ENCODE results near the gene NHEJ1.

The NHEJ1 gene

DNA sequence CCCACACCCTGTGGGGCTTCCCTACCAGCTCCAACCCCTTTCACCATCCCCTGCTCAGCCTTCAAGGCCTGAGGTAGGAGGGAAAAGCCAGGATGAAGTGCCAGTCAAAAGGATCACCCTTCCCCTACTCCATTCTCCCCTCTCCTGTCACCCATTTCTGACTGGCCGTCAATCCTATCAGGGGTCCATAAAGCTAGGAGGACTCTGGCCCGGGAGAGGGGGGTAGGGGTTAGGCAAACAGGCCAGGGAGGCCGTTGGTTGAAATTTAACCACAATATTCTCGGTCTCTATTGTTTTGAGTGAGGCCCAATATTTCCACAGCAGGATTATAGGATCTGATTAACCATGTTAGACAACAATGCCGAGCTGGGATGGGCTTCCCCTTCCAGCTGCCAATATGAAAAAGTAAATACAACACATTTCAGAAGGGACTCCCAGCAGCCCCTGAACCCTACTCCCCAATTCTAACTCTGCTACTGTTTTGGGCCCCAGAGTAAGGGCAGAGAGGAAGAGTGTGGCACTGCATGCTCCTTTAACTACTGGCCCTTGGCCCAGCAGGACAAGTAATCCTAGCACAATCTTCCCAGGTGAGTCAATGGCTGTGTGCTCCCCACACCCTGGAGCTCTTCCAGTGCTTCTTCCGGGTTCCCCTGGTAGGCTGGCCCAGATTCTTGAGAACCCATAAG is 89.3 kb downstream of the NHEJ1 start:
- H3K4me3 ChIP-seq (ENCODE audit: low read length): no peak overlapping the region
- no peak for TF ChIP-seq ZNF274 (IDR thresholded peaks at IDR 0.05; ENCODE audit: low read depth, low read length)

- TF ChIP-seq ZNF274 (IDR thresholded peaks at IDR 0.05; ENCODE audit: low read depth, low read length): no peak
- H3K4me3 ChIP-seq (ENCODE audit: low read length): no peak overlapping the region
Observed at GRCh38 chr2:219065484-219065883, 95.1 kb downstream of the NHEJ1 start.

- H3K4me3 ChIP-seq (ENCODE audit: low read length): no peak overlapping the region
- TF ChIP-seq ZNF274 (IDR thresholded peaks at IDR 0.05; ENCODE audit: low read depth, low read length): no peak
Observed at GRCh38 chr2:219062081-219062480, 98.5 kb downstream of the NHEJ1 start.

- TF ChIP-seq ZNF274 (IDR thresholded peaks at IDR 0.05; ENCODE audit: low read depth, low read length): no peak
- H3K4me3 ChIP-seq (ENCODE audit: low read length): no peak within 1 kb of the TSS
Observed at GRCh38 chr2:219060821-219061791, 99.5 kb downstream of the NHEJ1 start, which contains the start of gene IHH. IHH (minus strand) TSS chr2:219060921; CDS start chr2:219060467, 454 bp downstream.

DNA sequence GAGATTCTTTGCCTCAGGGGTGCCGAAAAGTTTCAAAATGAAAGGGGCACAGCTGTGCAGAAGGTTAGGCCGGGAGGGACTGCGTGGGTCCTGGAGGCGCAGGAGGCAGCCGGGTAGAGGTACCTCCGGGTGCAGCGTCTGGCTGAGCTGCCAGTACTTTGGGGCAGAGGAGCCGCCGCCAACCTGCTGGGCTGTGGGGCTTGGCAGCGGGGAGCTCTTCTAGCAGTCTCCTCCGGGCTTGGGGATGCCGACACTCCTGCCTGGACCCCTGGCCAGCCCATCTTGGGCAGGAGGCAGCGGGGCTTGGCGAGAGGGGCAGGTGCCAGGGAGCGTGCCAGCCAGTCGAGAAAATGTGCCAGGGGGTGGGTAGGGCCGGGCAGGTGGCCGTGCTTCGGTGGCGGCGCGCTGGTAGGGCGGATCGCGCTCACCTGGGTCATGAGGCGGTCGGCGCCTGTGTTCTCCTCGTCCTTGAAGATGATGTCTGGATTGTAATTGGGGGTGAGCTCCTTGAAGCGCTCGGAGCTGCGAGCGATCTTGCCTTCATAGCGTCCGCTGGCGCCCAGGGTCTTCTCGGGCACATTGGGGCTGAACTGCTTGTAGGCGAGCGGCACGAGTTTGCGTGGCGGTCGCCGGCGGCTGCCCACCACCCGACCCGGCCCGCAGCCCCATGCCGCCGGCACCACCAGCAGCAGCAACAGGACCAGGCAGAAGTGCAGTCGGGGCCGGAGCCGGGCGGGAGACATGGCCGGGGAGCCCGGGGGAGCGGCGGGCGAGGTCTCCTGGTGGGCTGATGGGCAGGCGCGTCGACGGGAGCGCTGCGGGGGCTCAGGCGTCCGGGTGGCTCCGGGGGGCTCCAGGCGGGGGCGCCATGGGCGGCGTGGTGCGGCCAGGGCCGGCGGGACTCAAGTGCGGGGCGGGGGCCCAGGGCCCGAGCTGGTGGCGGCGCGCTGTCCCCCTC is 100.6 kb downstream of the NHEJ1 start:
- TF ChIP-seq ZNF274 (IDR thresholded peaks at IDR 0.05; ENCODE audit: low read depth, low read length): no peak

GRCh38 chr2:219059375-219059724 is 101.3 kb downstream of the NHEJ1 start:
- TF ChIP-seq ZNF274 (IDR thresholded peaks at IDR 0.05; ENCODE audit: low read depth, low read length): no peak
- H3K4me3 ChIP-seq (ENCODE audit: low read length): no peak overlapping the region

More for the DNA sequence above, 100.6 kb downstream of the NHEJ1 start:
- no peak overlapping the region for H3K4me3 ChIP-seq (ENCODE audit: low read length)

- no peak overlapping the region for H3K4me3 ChIP-seq (ENCODE audit: low read length)
- no peak for TF ChIP-seq ZNF274 (IDR thresholded peaks at IDR 0.05; ENCODE audit: low read depth, low read length)
Observed at GRCh38 chr2:219058541-219059374, 101.9 kb downstream of the NHEJ1 start.

DNA sequence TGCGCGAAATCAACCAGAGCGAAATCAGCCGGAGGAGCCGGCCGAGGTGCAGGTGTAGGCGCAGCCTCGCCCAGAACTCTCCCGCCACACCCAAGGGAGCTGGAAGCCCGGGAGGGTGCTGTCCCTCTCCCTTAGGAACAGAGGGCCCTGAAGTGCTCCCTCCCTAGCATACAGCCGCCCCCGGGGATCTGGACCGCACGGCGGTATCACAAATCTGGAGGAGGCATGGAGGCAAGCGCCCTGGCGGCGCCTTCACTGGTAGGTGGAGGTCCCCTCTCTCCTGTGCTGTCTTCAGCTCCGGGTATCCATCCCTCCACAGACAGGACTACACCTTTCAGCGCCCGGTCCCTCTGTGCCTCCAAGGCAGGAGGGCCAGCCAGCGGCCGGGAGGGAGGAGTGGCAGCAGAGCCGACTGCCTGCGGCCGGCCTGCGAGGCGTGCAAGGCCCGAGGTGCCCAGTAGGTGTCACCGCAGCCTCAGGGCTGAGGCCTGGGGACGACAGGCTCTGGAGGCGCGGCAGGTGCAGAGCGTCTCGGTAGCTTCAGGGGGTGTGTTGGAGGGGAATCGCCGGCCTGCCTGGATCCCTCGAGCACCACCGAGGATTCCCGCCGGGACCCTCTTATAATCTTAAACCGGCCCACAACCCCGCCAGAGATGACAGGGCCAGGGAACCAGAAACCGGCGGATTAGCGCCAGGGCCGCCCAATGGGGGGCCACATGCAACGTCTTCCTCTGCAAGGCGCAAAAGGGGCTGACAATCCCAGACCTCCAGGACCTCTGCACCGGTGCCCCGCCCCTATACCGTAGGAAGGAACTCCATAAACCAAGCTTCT is 102.7 kb downstream of the NHEJ1 start:
- no peak for TF ChIP-seq ZNF274 (IDR thresholded peaks at IDR 0.05; ENCODE audit: low read depth, low read length)
- H3K4me3 ChIP-seq (ENCODE audit: low read length): no peak overlapping the region

DNA sequence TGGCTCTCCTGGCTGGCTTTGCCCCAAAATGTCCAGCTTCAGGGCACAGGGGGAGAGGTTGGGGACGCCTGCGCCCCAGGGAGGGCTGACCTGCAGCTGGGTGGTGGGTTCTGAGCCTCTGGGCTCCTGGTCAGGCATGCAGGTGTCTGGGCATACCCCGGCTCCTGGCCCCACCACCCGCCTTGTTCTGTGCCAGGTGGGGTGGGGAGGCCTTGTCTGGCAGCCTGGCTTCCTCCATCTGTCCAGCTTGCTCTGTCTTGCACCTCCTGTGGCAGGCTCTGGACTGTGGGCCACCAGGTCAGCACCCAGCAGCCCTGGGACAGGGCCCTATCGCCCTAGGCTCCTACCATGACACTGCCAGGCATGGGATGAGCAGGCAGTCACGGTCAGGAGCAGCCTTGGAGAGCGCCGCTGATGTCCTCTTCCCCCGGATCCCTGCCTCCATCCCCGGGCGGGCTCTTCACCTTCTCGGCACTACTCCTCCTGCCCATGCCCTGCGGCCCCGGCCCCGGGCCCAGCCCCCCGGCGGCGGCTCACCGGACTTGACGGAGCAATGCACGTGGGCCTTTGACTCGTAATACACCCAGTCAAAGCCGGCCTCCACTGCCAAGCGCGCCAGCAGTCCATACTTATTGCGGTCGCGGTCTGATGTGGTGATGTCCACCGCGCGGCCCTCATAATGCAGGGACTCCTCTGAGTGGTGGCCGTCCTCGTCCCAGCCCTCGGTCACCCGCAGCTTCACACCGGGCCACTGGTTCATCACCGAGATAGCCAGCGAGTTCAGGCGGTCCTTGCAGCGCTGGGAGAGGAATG is 103.5 kb downstream of the NHEJ1 start:
- no peak for TF ChIP-seq ZNF274 (IDR thresholded peaks at IDR 0.05; ENCODE audit: low read depth, low read length)

GRCh38 chr2:219056176-219056895 is 104.3 kb downstream of the NHEJ1 start:
- no peak overlapping the region for H3K4me3 ChIP-seq (ENCODE audit: low read length)

More for the DNA sequence above, 103.5 kb downstream of the NHEJ1 start:
- no peak overlapping the region for H3K4me3 ChIP-seq (ENCODE audit: low read length)

More at GRCh38 chr2:219056176-219056895, 104.3 kb downstream of the NHEJ1 start:
- no peak for TF ChIP-seq ZNF274 (IDR thresholded peaks at IDR 0.05; ENCODE audit: low read depth, low read length)
